Keratinocyte (primary cell): ENCODE data around the gene POMP. TPM values are rescaled to one million over a fixed set of nuclear protein-coding genes. Genes with fewer than 3 reads are reported as not detected.

ENCODE experiments used
- DNase-seq: peaks from one replicate; pipeline ENCODE4 v3.0.0-alpha.2; 2011; ENCODE audit warnings: low read depth, missing footprints, low spot score
- FAIRE-seq: peaks from 2 replicates; lab custom pipeline; 2011; peaks lifted over from hg19 to GRCh38; lab: Jason Lieb, UNC
- H2AFZ ChIP-seq: 2 replicates; pipeline ENCODE4 v1.6.0; 2012; ENCODE audit warnings: low read length, control low read depth, inconsistent platforms; ENCODE audit not compliant: control insufficient read depth
- H3K27ac ChIP-seq: 2 replicates; pipeline ENCODE4 v1.5.1; 2011; ENCODE audit warnings: low read length; ENCODE audit not compliant: control insufficient read depth, insufficient read depth
- H3K27me3 ChIP-seq: 3 replicates; pipeline ENCODE4 v1.6.0; 2011; ENCODE audit warnings: low read length; ENCODE audit not compliant: control insufficient read depth, insufficient read depth; ENCODE audit errors: extremely low read depth
- H3K36me3 ChIP-seq, 2 experiments: 2 replicates in 1 of 2; 3 replicates in 1 of 2; pipeline ENCODE4 v1.5.1; 2011; ENCODE audit warnings: low read length in 2 of 2, mild to moderate bottlenecking in 1 of 2; ENCODE audit not compliant: control insufficient read depth in 2 of 2, insufficient read depth in 2 of 2; ENCODE audit errors: extremely low read depth in 1 of 2
- H3K4me1 ChIP-seq: 3 replicates; pipeline ENCODE4 v1.5.1; 2011; ENCODE audit warnings: low read length; ENCODE audit not compliant: control insufficient read depth, insufficient read depth; ENCODE audit errors: extremely low read depth
- H3K4me2 ChIP-seq: 3 replicates; pipeline ENCODE4 v1.6.0; 2011; ENCODE audit warnings: low read depth, low read length; ENCODE audit not compliant: control insufficient read depth, insufficient read depth; ENCODE audit errors: extremely low read depth
- H3K4me3 ChIP-seq, 3 experiments: fragments of 200-600 bp in 1 of 3; sonication (generic) in 1 of 3; 2 replicates in 2 of 3; 3 replicates in 1 of 3; pipeline ENCODE4 v1.5.1; 2011 to 2016; ENCODE audit warnings: low read length in 3 of 3, mild to moderate bottlenecking in 3 of 3, control low read depth in 2 of 3, inconsistent platforms in 1 of 3, low read depth in 1 of 3, mixed read lengths in 1 of 3, mixed run types in 1 of 3, moderate library complexity in 1 of 3; ENCODE audit not compliant: control insufficient read depth in 2 of 3, insufficient read depth in 2 of 3; ENCODE audit errors: extremely low read depth in 1 of 3
- H3K79me2 ChIP-seq: 2 replicates; pipeline ENCODE4 v1.6.0; 2012; ENCODE audit warnings: low read length; ENCODE audit not compliant: control insufficient read depth, insufficient read depth
- H3K9ac ChIP-seq: 3 replicates; pipeline ENCODE4 v1.6.0; 2011; ENCODE audit warnings: low read length; ENCODE audit not compliant: control insufficient read depth, insufficient read depth; ENCODE audit errors: extremely low read depth
- H3K9me1 ChIP-seq: 3 replicates; pipeline ENCODE4 v1.6.0; 2011; ENCODE audit warnings: low read length; ENCODE audit not compliant: control insufficient read depth, insufficient read depth; ENCODE audit errors: extremely low read depth
- H3K9me3 ChIP-seq: 2 replicates; pipeline ENCODE4 v1.5.1; 2012; ENCODE audit warnings: low read depth, low read length; ENCODE audit not compliant: control insufficient read depth
- H4K20me1 ChIP-seq: 3 replicates; pipeline ENCODE4 v1.6.0; 2011; ENCODE audit warnings: low read length; ENCODE audit not compliant: control insufficient read depth, insufficient read depth; ENCODE audit errors: extremely low read depth
- EZH2 ChIP-seq: IDR thresholded peaks from one replicate; pipeline ENCODE4 v1.6.1; 2012; ENCODE audit warnings: inconsistent platforms, mild to moderate bottlenecking, low read length, moderate library complexity
- dilution Hi-C: fragments of 300-500 bp; cut with MboI; formaldehyde crosslinking; loops from one replicate; pipeline ENCODE4 v1.7.0; 2020; ENCODE audit warnings: low sequenced_read_pairs; ENCODE audit not compliant: extremely low pct_ligation_motif_present
- polyA plus RNA-seq, 5 experiments: library from polyadenylated mRNA; depleted of rRNA in 3 of 5; stranded (reverse) in 3 of 5; stranded (forward) in 1 of 5; unstranded in 1 of 5; fragments of >200 nt; gene quantifications; 1 replicate in 1 of 5; 2 replicates in 3 of 5; 3 replicates in 1 of 5; pipeline versions ENCODE4 v1.2.1 to v1.2.3, GENCODE V29; 2011 to 2012; ENCODE audit warnings: missing spikeins in 2 of 5, low read depth in 1 of 5, low replicate concordance in 1 of 5
- TF ChIP-seq, protein P1 (sequence below), 3 experiments: IDR thresholded peaks in 1 of 3; conservative IDR thresholded peaks in 1 of 3; optimal IDR thresholded peaks in 1 of 3; 2 replicates in 2 of 3; 3 replicates in 1 of 3; pipeline versions ENCODE3 to v1.5.1; 2011; ENCODE audit warnings: low read length in 3 of 3, mild to moderate bottlenecking in 3 of 3, moderate library complexity in 2 of 3, control low read depth in 1 of 3, inconsistent platforms in 1 of 3; ENCODE audit not compliant: insufficient read depth in 2 of 3; ENCODE audit errors: extremely low read depth in 1 of 3

The POMP gene
- polyA plus RNA-seq, 1 donor (not counting 4 experiments of a cell fraction or from before 2014, with no cell fraction given) = 136 TPM

GRCh38 chr13:28659621-28659970 is 666 bp downstream of the POMP start:
- Histone ChIP-seq H3K4me1 (peaks cover 28% of the 10 kb centered on the region), H4K20me1 (peaks cover 8% of the 10 kb centered on the region), H3K4me2 (peak overlapping the region; percentile 93), H3K36me3 (peaks cover 8 to 20% of the 10 kb centered on the region in 2 experiments), H3K9me3 (no peaks in the 10 kb centered on the region), H3K9ac (peak overlapping the region; percentile 89), H3K9me1 (peaks cover 2% of the 10 kb centered on the region), H3K4me3 (peak overlapping the region; percentile 76 to 100 (median 90)), H3K27me3 (no peaks in the 10 kb centered on the region), H2AFZ (peak overlapping the region; percentile 85), H3K27ac (peak overlapping the region; percentile 91), H3K79me2 (peaks cover 79% of the 10 kb centered on the region)
- FAIRE-seq (no peak), DNase-seq (no peak)
- no peak for TF ChIP-seq EZH2
- TF ChIP-seq, protein P1, sequence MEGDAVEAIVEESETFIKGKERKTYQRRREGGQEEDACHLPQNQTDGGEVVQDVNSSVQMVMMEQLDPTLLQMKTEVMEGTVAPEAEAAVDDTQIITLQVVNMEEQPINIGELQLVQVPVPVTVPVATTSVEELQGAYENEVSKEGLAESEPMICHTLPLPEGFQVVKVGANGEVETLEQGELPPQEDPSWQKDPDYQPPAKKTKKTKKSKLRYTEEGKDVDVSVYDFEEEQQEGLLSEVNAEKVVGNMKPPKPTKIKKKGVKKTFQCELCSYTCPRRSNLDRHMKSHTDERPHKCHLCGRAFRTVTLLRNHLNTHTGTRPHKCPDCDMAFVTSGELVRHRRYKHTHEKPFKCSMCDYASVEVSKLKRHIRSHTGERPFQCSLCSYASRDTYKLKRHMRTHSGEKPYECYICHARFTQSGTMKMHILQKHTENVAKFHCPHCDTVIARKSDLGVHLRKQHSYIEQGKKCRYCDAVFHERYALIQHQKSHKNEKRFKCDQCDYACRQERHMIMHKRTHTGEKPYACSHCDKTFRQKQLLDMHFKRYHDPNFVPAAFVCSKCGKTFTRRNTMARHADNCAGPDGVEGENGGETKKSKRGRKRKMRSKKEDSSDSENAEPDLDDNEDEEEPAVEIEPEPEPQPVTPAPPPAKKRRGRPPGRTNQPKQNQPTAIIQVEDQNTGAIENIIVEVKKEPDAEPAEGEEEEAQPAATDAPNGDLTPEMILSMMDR (optimal IDR thresholded peaks at IDR 0.05 in 1 of 3, IDR thresholded peaks at IDR 0.05 in 1 of 3, conservative IDR thresholded peaks at IDR 0.05 in 1 of 3; ENCODE audit: extremely low read depth in 1 of 3, insufficient read depth in 2 of 3, low read length in 3 of 3) = no peak
- dilution Hi-C loops = no loop called here

DNA sequence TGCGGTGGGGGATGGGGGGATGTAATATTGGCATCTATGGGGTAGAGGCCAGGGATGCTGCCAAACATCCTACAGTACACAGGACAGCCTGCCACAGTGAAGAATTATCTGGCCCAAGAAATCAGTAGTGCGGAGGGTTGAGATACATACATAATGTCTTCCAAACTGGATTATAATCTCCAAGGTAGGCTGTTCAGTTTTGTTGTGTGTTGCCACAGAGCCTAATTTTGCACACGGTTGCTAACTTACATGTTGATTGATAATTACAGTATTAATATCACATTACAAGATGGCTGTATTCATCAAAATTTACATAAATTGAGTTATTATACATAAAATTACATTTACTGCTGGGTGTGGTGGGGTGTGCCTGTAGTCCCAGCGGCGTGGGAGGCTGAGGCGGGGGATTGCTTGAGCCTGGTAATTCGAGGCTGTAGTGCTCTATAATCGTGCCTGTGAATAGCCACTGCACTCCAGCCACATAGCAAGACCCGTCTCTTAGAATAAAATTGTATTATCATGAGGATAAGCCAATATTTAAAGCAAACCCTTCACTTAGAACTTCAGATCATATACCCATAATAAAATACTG is 8.1 kb downstream of the POMP start:
- H3K36me3 ChIP-seq = peaks cover 26 to 35% of the 10 kb centered on the region in 2 experiments
- no peak overlapping the region for H2AFZ ChIP-seq
- H4K20me1 ChIP-seq = peaks cover 5% of the 10 kb centered on the region
- H3K9me1 ChIP-seq = no peaks in the 10 kb centered on the region
- DNase-seq (no peak), FAIRE-seq (no peak)
- no peak overlapping the region for H3K4me3 ChIP-seq
- no peaks in the 10 kb centered on the region for H3K27me3 ChIP-seq
- peaks cover 32% of the 10 kb centered on the region for H3K79me2 ChIP-seq
- no peaks in the 10 kb centered on the region for H3K4me1 ChIP-seq
- dilution Hi-C loops = no loop called here
- H3K9ac ChIP-seq = no peak overlapping the region
- no peak overlapping the region for H3K4me2 ChIP-seq
- no peaks in the 10 kb centered on the region for H3K9me3 ChIP-seq
- TF ChIP-seq EZH2 = no peak
- TF ChIP-seq, protein P1 (optimal IDR thresholded peaks at IDR 0.05 in 1 of 3, IDR thresholded peaks at IDR 0.05 in 1 of 3, conservative IDR thresholded peaks at IDR 0.05 in 1 of 3; ENCODE audit: extremely low read depth in 1 of 3, insufficient read depth in 2 of 3, low read length in 3 of 3) = no peak
- H3K27ac ChIP-seq = no peak overlapping the region
